Measurements from ENCODE around the gene RAE1.

- TF ChIP-seq CTCF (conservative IDR thresholded peaks at IDR 0.05 in 1 of 2, IDR thresholded peaks at IDR 0.05 in 1 of 2; ENCODE audit: low read depth in 1 of 2, low read length in 2 of 2) (no peak), EZH2 (IDR thresholded peaks at IDR 0.05; ENCODE audit: low read length, missing control alignments) (no peak)
Observed at GRCh38 chr20:57403216-57403615, 52.2 kb downstream of the RAE1 start.

All from fibroblast of lung (primary cell).